Upper lobe of left lung (tissue), 6 donors: ENCODE data around the gene AGAP1. TPM values are rescaled to one million over a fixed set of nuclear protein-coding genes. Genes with fewer than 3 reads are reported as not detected.
A peak's percentile ranks its signal among the peaks of the same experiment; 100 is the strongest.

Experiments used
- ATAC-seq, 2 donors: fragments of 200-7000 bp; cut with Tn5 transposase; one replicate each; pipeline ENCODE4 v1.9.1; 2022; ENCODE audit warnings: mild to moderate bottlenecking in 2 of 2, moderate library complexity in 2 of 2; ENCODE audit not compliant: low FRiP score in 2 of 2
- DNase-seq, 2 donors: peaks; one replicate each; pipeline ENCODE4 v3.0.0-alpha.2; 2019 to 2020
- H3K27ac ChIP-seq, 4 donors: fragments of 200-600 bp; sonication (generic); one replicate each; pipeline ENCODE4 v1.5.1; 2016 to 2019
- H3K27me3 ChIP-seq, 4 donors: fragments of 200-600 bp; sonication (generic); one replicate each; pipeline ENCODE4 v1.5.1; 2017 to 2019
- H3K36me3 ChIP-seq, 4 donors: fragments of 200-600 bp; sonication (generic); one replicate each; pipeline ENCODE4 v1.5.1; 2016 to 2019
- H3K4me1 ChIP-seq, 4 donors: fragments of 200-600 bp; sonication (generic); one replicate each; pipeline ENCODE4 v1.5.1; 2018 to 2019
- H3K4me3 ChIP-seq, 4 donors: fragments of 200-600 bp; sonication (generic); one replicate each; pipeline ENCODE4 v1.5.1; 2017 to 2019; ENCODE audit warnings: mild to moderate bottlenecking in 2 of 4, moderate library complexity in 1 of 4
- H3K9me3 ChIP-seq, 4 donors: fragments of 200-600 bp; sonication (generic); one replicate each; pipeline ENCODE4 v1.5.1; 2018 to 2019
- EP300 ChIP-seq, 4 donors: sonication (generic); formaldehyde crosslinking; IDR thresholded peaks; one replicate each; pipeline ENCODE4 v1.5.1; 2017; ENCODE audit warnings: antibody characterized with exemption in 4 of 4, control low read depth in 2 of 4
- POLR2A ChIP-seq, 4 donors: fragments of 450-650 bp; IDR thresholded peaks; one replicate each; pipeline ENCODE4 v1.5.1; 2016 to 2017; ENCODE audit warnings: antibody characterized with exemption in 4 of 4, mild to moderate bottlenecking in 2 of 4
- POLR2AphosphoS5 ChIP-seq, 2 donors: sonication (generic); formaldehyde crosslinking; IDR thresholded peaks; one replicate each; pipeline ENCODE4 v1.5.1; 2017; ENCODE audit warnings: antibody characterized with exemption in 2 of 2
- WGBS, 2 donors: methylation state at CpG; one replicate each; pipeline ENCODE4 v1.1.5; 2017 to 2018; 5-methylcytosine and 5-hydroxymethylcytosine counted together
- total RNA-seq, 6 donors: library from RNA; depleted of rRNA in 4 of 6; stranded (reverse); fragments of >200 nt in 4 of 6; gene quantifications; one replicate each; pipeline versions ENCODE4 v1.1.0 to v1.2.1, GENCODE V29; 2016 to 2021
- TF ChIP-seq, protein P1 (sequence below), 6 experiments: fragments of 450-650 bp in 4 of 6; fragments of 200-600 bp in 2 of 6; sonication (generic) in 2 of 6; IDR thresholded peaks; one replicate each; pipeline ENCODE4 v1.5.1; 2016 to 2019; ENCODE audit warnings: antibody characterized with exemption in 6 of 6
- donor health status: DM: no; HTN: no; CAD: no; lungs with moderate emphysema.
- donor health status: DM: no; HTN: yes; CAD: no; lungs with severe emphysema.

Gene AGAP1
- total RNA-seq, 6 donors from 2014 or later: 25.5 to 45.1 (median 30.7) TPM

- no peak for DNase-seq
Observed at GRCh38 chr2:235543128-235543750, 49.4 kb downstream of the AGAP1 start.

GRCh38 chr2:235543851-235544688 is 50.2 kb downstream of the AGAP1 start:
- no peak overlapping the region for H3K4me3 ChIP-seq
- no peaks in the 10 kb centered on the region for H3K9me3 ChIP-seq
- no peaks in the 10 kb centered on the region for H3K36me3 ChIP-seq
- peaks cover 13 to 29% (median 17%) of the 10 kb centered on the region in 4 donors for H3K4me1 ChIP-seq
- whole genome bisulfite sequencing, 2 donors: 91 to 92% methylated on average over 19 to 25 of the region's 25 CpGs
- no peak overlapping the region for H3K27ac ChIP-seq
- ATAC-seq: no peak
- TF ChIP-seq, protein P1, sequence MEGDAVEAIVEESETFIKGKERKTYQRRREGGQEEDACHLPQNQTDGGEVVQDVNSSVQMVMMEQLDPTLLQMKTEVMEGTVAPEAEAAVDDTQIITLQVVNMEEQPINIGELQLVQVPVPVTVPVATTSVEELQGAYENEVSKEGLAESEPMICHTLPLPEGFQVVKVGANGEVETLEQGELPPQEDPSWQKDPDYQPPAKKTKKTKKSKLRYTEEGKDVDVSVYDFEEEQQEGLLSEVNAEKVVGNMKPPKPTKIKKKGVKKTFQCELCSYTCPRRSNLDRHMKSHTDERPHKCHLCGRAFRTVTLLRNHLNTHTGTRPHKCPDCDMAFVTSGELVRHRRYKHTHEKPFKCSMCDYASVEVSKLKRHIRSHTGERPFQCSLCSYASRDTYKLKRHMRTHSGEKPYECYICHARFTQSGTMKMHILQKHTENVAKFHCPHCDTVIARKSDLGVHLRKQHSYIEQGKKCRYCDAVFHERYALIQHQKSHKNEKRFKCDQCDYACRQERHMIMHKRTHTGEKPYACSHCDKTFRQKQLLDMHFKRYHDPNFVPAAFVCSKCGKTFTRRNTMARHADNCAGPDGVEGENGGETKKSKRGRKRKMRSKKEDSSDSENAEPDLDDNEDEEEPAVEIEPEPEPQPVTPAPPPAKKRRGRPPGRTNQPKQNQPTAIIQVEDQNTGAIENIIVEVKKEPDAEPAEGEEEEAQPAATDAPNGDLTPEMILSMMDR (IDR thresholded peaks at IDR 0.05): no peak
- TF ChIP-seq POLR2AphosphoS5 (IDR thresholded peaks at IDR 0.05) (no peak), EP300 (IDR thresholded peaks at IDR 0.05) (no peak), POLR2A (IDR thresholded peaks at IDR 0.05) (no peak)
- no peaks in the 10 kb centered on the region for H3K27me3 ChIP-seq
- DNase-seq: no peak

More at GRCh38 chr2:235543128-235543750, 49.4 kb downstream of the AGAP1 start:
- Histone ChIP-seq H3K9me3 (no peaks in the 10 kb centered on the region), H3K27me3 (no peaks in the 10 kb centered on the region), H3K27ac (no peak overlapping the region), H3K4me1 (peaks cover 13 to 29% (median 17%) of the 10 kb centered on the region in 4 donors), H3K4me3 (no peak overlapping the region), H3K36me3 (no peaks in the 10 kb centered on the region)
- TF ChIP-seq, protein P1 (IDR thresholded peaks at IDR 0.05): no peak
- TF ChIP-seq POLR2AphosphoS5 (IDR thresholded peaks at IDR 0.05) (no peak), EP300 (IDR thresholded peaks at IDR 0.05) (no peak), POLR2A (IDR thresholded peaks at IDR 0.05) (no peak)
- WGBS, 2 donors: 65 to 84% methylated on average over 5 to 11 of the region's 13 CpGs
- peak in 1 of 2 donors; percentile 5 for ATAC-seq

DNA sequence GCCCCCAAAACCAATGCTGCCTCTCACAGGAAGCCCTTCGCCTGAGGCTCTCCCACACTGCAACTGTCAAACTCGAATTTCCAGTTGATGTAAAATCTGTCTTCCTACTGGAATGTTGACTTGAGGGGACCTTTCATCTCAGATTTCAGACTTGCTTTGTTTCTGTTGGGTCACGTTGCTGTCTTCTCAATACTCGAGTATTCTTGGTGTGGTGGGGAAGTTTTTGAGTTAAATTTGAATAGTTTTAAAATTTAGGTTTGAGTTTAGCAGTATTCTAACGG is 50.8 kb downstream of the AGAP1 start:
- no peaks in the 10 kb centered on the region for H3K36me3 ChIP-seq
- no peak for ATAC-seq
- no peaks in the 10 kb centered on the region for H3K9me3 ChIP-seq
- no peak for TF ChIP-seq EP300 (IDR thresholded peaks at IDR 0.05)
- TF ChIP-seq, protein P1 (IDR thresholded peaks at IDR 0.05): no peak
- no peak for TF ChIP-seq POLR2AphosphoS5 (IDR thresholded peaks at IDR 0.05)
- TF ChIP-seq POLR2A (IDR thresholded peaks at IDR 0.05): no peak
- H3K27ac ChIP-seq: no peak overlapping the region
- peaks cover 13 to 29% (median 17%) of the 10 kb centered on the region in 4 donors for H3K4me1 ChIP-seq
- H3K27me3 ChIP-seq: no peaks in the 10 kb centered on the region
- 71 to 72% methylated on average over 5 of the region's 5 CpGs for WGBS, 2 donors
- no peak for DNase-seq
- H3K4me3 ChIP-seq: no peak overlapping the region

DNA sequence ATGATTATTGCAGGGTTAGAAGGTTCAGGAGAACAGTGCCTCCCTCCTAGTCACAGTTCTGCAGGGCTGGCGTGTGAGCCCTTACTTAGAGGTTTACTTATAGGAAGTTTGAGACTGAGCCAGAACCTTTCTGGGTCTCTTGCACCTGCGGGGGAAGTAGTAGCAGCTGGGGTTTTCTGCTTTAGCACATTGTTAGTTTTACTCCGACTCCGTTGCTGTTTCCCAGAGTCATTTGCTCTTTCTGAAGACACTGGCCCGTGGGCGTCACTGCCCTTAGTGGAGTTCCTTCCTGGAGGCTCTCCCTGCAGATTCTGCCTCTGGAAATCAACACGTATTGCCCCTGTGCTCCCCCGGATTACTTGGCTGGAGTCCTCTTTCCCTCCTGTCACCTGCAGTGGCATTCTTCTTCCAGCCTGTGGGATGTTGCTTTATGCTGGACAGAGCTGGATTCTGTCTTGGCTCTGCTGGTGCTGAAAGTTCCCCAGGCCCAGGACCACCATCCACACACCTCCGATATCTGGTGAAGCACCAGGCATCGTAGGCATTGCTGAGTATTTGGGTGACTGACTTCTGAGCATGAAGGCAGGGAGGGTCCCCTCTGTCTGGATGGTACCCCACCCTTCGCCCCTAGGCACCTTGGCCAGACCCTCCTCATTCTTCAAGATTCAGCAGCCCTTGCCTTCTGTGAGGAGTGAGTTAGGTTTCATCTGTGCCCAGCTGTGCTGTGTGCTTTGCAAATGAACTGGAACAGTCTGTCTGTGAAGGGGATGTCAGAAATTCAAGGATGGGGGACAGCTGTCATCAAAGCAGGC is 51.7 kb downstream of the AGAP1 start:
- H3K27ac ChIP-seq: peak overlapping the region in 1 of 4 donors; percentile 9
- WGBS, 2 donors: 50 to 67% methylated on average over 7 to 11 of the region's 11 CpGs
- ATAC-seq (no peak), DNase-seq (no peak)
- H3K4me3 ChIP-seq: no peak overlapping the region
- no peaks in the 10 kb centered on the region for H3K9me3 ChIP-seq
- no peaks in the 10 kb centered on the region for H3K27me3 ChIP-seq
- no peaks in the 10 kb centered on the region for H3K36me3 ChIP-seq
- peaks cover 13 to 29% (median 17%) of the 10 kb centered on the region in 4 donors for H3K4me1 ChIP-seq
- TF ChIP-seq EP300 (IDR thresholded peaks at IDR 0.05) (no peak), POLR2AphosphoS5 (IDR thresholded peaks at IDR 0.05) (peak in 1 of 2 donors; percentile 51), POLR2A (IDR thresholded peaks at IDR 0.05) (no peak)
- TF ChIP-seq, protein P1 (IDR thresholded peaks at IDR 0.05): no peak
